Measurements from ENCODE around the gene INKA1. TPM values are rescaled to one million over a fixed set of nuclear protein-coding genes. Genes with fewer than 3 reads are reported as not detected.
"Not testable (repeated sequence)": the region's sequence is repeated elsewhere in the genome, so short reads cannot be mapped to it uniquely, and the experiment has no call there.

INKA1 gene
- total and polyA plus RNA-seq, 4 donors, result 5.6 to 7.6 (median 7.3) TPM

DNA sequence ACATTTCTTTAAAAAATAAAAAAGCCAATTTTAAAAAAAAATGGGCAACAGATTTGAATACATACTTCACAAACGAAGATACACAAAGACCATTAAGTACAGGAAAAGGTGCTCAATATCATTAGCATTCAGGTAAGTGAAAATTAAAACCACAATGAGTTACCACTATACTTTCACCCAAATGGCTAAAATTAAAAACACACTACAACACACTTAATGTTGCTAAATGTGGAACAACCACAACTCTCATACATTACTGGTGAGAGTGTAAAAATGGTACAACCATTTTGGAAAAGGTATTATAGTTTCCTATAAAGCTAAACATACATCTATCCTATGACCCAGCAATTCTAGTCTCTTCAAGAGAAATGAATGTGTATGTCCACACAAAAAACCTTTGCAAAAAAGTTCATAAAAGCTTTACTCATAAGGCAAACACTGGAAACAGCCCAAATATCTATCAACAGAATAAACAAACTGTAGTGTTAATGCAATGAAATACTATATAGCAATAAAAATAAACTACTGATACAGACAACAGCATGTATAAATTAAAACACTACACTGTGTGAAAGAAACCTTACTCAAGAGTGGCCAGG, 31.6 kb upstream of the INKA1 start:
- Histone ChIP-seq H3K9me3 (ENCODE audit: control insufficient read depth, insufficient read depth, low read length) (no peaks in the 10 kb centered on the region), H3K36me3 (ENCODE audit: control insufficient read depth, insufficient read depth, low read length) (peaks cover 11% of the 10 kb centered on the region), H3K4me1 (ENCODE audit: control insufficient read depth, insufficient read depth, low read length) (peaks cover 7% of the 10 kb centered on the region), H3K4me3 (ENCODE audit: low read depth, low read length) (no peak overlapping the region), H3K27ac (ENCODE audit: low read depth, low read length) (no peak overlapping the region), H3K27me3 (ENCODE audit: control insufficient read depth, insufficient read depth, low read length) (no peaks in the 10 kb centered on the region)
- WGBS (ENCODE audit: insufficient coverage), result no CpG with 5 or more reads among the region's 1 CpG
- DNase-seq (ENCODE audit: low read depth in 4 of 6, low spot score in 6 of 6), result no peak

GRCh38 chr3:49772703-49773102, 30.4 kb upstream of the INKA1 start:
- Histone ChIP-seq H3K9me3 (ENCODE audit: control insufficient read depth, insufficient read depth, low read length) (no peaks in the 10 kb centered on the region), H3K36me3 (ENCODE audit: control insufficient read depth, insufficient read depth, low read length) (peaks cover 19% of the 10 kb centered on the region), H3K27me3 (ENCODE audit: control insufficient read depth, insufficient read depth, low read length) (no peaks in the 10 kb centered on the region), H3K4me1 (ENCODE audit: control insufficient read depth, insufficient read depth, low read length) (peaks cover 7% of the 10 kb centered on the region), H3K27ac (ENCODE audit: low read depth, low read length) (no peak overlapping the region), H3K4me3 (ENCODE audit: low read depth, low read length) (no peak overlapping the region)
- 100% methylated on average over 2 of the region's 2 CpGs for WGBS (ENCODE audit: insufficient coverage)
- DNase-seq (ENCODE audit: low read depth in 4 of 6, low spot score in 6 of 6), result no peak

GRCh38 chr3:49775538-49775937, 27.5 kb upstream of the INKA1 start:
- DNase-seq (ENCODE audit: low read depth in 4 of 6, low spot score in 6 of 6), result peak in 2 of 6 donors; percentile 63 to 72
- 0% methylated on average over 1 of the region's 3 CpGs for WGBS (ENCODE audit: insufficient coverage)
- peaks cover 10% of the 10 kb centered on the region for H3K4me1 ChIP-seq (ENCODE audit: control insufficient read depth, insufficient read depth, low read length)

DNA sequence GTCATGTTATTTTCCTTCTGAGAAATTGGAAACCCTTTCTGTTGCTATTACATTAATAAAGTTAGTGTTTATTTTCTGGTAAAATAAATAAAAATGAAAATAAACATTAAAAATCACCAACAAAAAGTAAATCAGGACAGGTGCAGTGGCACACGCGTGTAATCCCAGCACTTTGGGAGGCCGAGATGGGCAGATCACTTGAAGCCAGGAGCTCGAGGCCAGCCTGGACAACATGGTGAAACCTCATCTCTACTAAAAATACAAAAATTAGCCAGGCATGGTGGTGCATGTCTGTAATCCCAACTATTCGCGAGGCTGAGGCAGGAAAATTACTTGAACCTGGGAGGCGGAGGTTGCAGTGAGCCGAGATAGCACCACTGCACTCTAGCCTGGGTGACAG, 27.0 kb upstream of the INKA1 start:
- not testable (repeated sequence) for H3K4me3 ChIP-seq (ENCODE audit: low read depth, low read length); DNase-seq (ENCODE audit: low read depth in 4 of 6, low spot score in 6 of 6); H3K27ac ChIP-seq (ENCODE audit: low read depth, low read length); H3K9me3 ChIP-seq (ENCODE audit: control insufficient read depth, insufficient read depth, low read length); H3K27me3 ChIP-seq (ENCODE audit: control insufficient read depth, insufficient read depth, low read length)
- Histone ChIP-seq H3K36me3 (ENCODE audit: control insufficient read depth, insufficient read depth, low read length) (peaks cover 33% of the 10 kb centered on the region), H3K4me1 (ENCODE audit: control insufficient read depth, insufficient read depth, low read length) (peaks cover 15% of the 10 kb centered on the region)
- 100% methylated on average over 6 of the region's 8 CpGs for WGBS (ENCODE audit: insufficient coverage)

More at GRCh38 chr3:49775538-49775937, 27.5 kb upstream of the INKA1 start:
- Histone ChIP-seq H3K27me3 (ENCODE audit: control insufficient read depth, insufficient read depth, low read length) (no peaks in the 10 kb centered on the region), H3K4me3 (ENCODE audit: low read depth, low read length) (no peak overlapping the region), H3K9me3 (ENCODE audit: control insufficient read depth, insufficient read depth, low read length) (no peaks in the 10 kb centered on the region), H3K27ac (ENCODE audit: low read depth, low read length) (no peak overlapping the region), H3K36me3 (ENCODE audit: control insufficient read depth, insufficient read depth, low read length) (peaks cover 31% of the 10 kb centered on the region)

GRCh38 chr3:49779358-49780079, 23.5 kb upstream of the INKA1 start:
- WGBS (ENCODE audit: insufficient coverage), result 100% methylated on average over 1 of the region's 5 CpGs
- no peak for DNase-seq (ENCODE audit: low read depth in 4 of 6, low spot score in 6 of 6)
- Histone ChIP-seq H3K27ac (ENCODE audit: low read depth, low read length) (no peak overlapping the region), H3K4me3 (ENCODE audit: low read depth, low read length) (no peak overlapping the region), H3K27me3 (ENCODE audit: control insufficient read depth, insufficient read depth, low read length) (no peaks in the 10 kb centered on the region), H3K9me3 (ENCODE audit: control insufficient read depth, insufficient read depth, low read length) (no peaks in the 10 kb centered on the region), H3K36me3 (ENCODE audit: control insufficient read depth, insufficient read depth, low read length) (peaks cover 57% of the 10 kb centered on the region), H3K4me1 (ENCODE audit: control insufficient read depth, insufficient read depth, low read length) (peaks cover 25% of the 10 kb centered on the region)

DNA sequence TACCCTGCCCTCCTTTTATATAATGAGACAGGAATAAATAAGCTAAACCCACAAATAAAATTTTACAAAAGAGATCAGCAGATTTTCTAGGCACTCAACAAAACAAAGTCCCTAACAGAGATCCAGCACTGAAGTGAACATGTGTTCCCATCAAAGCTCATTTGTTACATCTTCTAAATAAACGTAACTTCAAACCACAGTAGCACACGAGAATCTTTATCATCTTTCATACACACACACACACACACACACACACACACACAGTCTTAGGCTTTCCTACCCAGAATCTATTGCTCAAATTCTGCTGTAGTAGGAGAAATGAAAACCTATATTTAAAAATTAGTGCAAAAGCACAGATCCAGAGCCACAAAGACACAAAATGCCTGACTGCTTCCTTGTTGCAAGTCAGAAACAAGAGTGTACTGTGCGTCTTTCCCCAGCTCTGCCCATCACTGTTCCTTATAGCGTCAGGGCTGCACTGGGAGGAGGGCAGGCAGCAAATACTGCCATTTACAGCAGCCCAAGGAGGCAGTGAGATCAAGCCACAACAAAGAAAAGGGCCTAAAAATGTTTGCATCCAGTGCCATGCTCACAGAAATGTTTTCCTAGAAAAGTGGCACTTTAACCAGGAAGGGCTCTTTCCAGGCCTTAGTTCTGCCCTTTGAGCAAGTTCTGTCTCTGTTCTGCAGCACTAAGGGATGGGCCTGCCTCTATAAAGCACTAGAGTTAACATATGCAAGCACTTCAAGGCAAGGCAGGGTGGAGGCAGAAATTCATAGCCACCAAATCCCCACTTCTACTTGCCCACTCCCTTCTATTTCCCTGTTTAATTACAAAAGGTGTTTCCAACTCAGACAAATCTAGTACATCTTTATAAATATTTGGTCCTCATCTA, 22.7 kb upstream of the INKA1 start:
- H3K27me3 ChIP-seq (ENCODE audit: control insufficient read depth, insufficient read depth, low read length), result no peaks in the 10 kb centered on the region
- peaks cover 31% of the 10 kb centered on the region for H3K4me1 ChIP-seq (ENCODE audit: control insufficient read depth, insufficient read depth, low read length)
- no peak overlapping the region for H3K4me3 ChIP-seq (ENCODE audit: low read depth, low read length)
- peaks cover 63% of the 10 kb centered on the region for H3K36me3 ChIP-seq (ENCODE audit: control insufficient read depth, insufficient read depth, low read length)
- DNase-seq (ENCODE audit: low read depth in 4 of 6, low spot score in 6 of 6), result peak in 1 of 6 donors; percentile 26
- peak overlapping the region; percentile 6 for H3K27ac ChIP-seq (ENCODE audit: low read depth, low read length)
- H3K9me3 ChIP-seq (ENCODE audit: control insufficient read depth, insufficient read depth, low read length), result no peaks in the 10 kb centered on the region
- WGBS (ENCODE audit: insufficient coverage), result 65% methylated on average over 2 of the region's 4 CpGs

- H3K27me3 ChIP-seq (ENCODE audit: control insufficient read depth, insufficient read depth, low read length); DNase-seq (ENCODE audit: low read depth in 4 of 6, low spot score in 6 of 6); H3K9me3 ChIP-seq (ENCODE audit: control insufficient read depth, insufficient read depth, low read length); H3K4me3 ChIP-seq (ENCODE audit: low read depth, low read length): not testable (repeated sequence)
- Histone ChIP-seq H3K27ac (ENCODE audit: low read depth, low read length) (peak overlapping the region; percentile 6), H3K4me1 (ENCODE audit: control insufficient read depth, insufficient read depth, low read length) (peaks cover 31% of the 10 kb centered on the region), H3K36me3 (ENCODE audit: control insufficient read depth, insufficient read depth, low read length) (peaks cover 60% of the 10 kb centered on the region)
- 93% methylated on average over 2 of the region's 9 CpGs for WGBS (ENCODE audit: insufficient coverage)
Observed at GRCh38 chr3:49780975-49781365, 22.1 kb upstream of the INKA1 start.

DNA sequence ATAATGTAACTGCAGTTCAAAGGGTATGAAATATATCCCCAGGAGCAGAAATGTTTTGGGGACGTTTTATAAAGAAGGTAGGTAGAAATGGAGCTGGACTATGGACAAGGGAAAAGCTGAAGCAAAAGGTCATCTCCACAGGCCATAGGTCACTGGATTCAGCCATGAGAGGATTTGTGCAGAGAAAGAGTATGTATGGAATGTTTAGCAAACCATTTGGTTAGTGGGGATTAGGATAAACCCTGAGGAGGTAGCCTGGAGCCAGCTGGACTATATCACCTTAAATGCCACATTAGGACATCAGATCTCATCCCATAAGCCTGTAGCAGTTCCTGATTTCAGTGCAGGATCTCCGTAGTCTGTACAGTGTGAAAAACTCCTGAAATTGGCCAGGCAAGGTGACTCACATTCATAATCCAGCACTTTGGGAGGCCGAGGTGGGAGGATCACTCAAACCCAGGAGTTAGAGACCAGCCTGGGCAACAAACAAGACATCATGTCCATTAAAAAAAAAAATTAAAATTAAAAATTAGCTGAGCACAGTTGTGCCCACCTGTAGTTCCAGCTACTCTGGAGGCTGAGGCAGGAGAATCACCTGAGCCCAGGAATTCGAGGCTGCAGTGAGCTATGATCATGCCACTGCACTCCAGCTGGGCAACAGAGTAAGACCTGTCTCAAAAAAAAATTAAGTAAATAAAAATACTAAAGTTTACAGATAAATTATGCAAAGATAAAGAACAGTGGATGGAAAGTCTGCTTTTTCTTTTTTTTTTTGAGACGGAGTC, 21.5 kb upstream of the INKA1 start:
- Histone ChIP-seq H3K36me3 (ENCODE audit: control insufficient read depth, insufficient read depth, low read length) (peaks cover 57% of the 10 kb centered on the region), H3K4me3 (ENCODE audit: low read depth, low read length) (no peak overlapping the region), H3K4me1 (ENCODE audit: control insufficient read depth, insufficient read depth, low read length) (peaks cover 29% of the 10 kb centered on the region), H3K9me3 (ENCODE audit: control insufficient read depth, insufficient read depth, low read length) (no peaks in the 10 kb centered on the region), H3K27ac (ENCODE audit: low read depth, low read length) (no peak overlapping the region), H3K27me3 (ENCODE audit: control insufficient read depth, insufficient read depth, low read length) (no peaks in the 10 kb centered on the region)
- 88% methylated on average over 2 of the region's 5 CpGs for WGBS (ENCODE audit: insufficient coverage)
- no peak for DNase-seq (ENCODE audit: low read depth in 4 of 6, low spot score in 6 of 6)

GRCh38 chr3:49782277-49782676, 20.8 kb upstream of the INKA1 start:
- H3K4me3 ChIP-seq (ENCODE audit: low read depth, low read length); H3K9me3 ChIP-seq (ENCODE audit: control insufficient read depth, insufficient read depth, low read length); DNase-seq (ENCODE audit: low read depth in 4 of 6, low spot score in 6 of 6); H3K27me3 ChIP-seq (ENCODE audit: control insufficient read depth, insufficient read depth, low read length); H3K27ac ChIP-seq (ENCODE audit: low read depth, low read length): not testable (repeated sequence)
- H3K36me3 ChIP-seq (ENCODE audit: control insufficient read depth, insufficient read depth, low read length), result peaks cover 52% of the 10 kb centered on the region
- whole genome bisulfite sequencing (ENCODE audit: insufficient coverage), result 95% methylated on average over 9 of the region's 9 CpGs
- H3K4me1 ChIP-seq (ENCODE audit: control insufficient read depth, insufficient read depth, low read length), result peaks cover 36% of the 10 kb centered on the region

Data from spinal cord (tissue), 10 donors.